H1 (cell line): ENCODE results near the gene PLGRKT. TPM values are rescaled to one million over a fixed set of nuclear protein-coding genes. Genes with fewer than 3 reads are reported as not detected.

Experiments used
- CHD2 ChIP-seq: IDR thresholded peaks from 2 replicates; pipeline ENCODE4 v1.6.1; 2012; ENCODE audit warnings: low read length, improper control_type of control experiment
- KDM1A ChIP-seq: fragments of 200-600, 300-600 bp; sonication (generic); IDR thresholded peaks from 2 replicates; pipeline ENCODE4 v1.7.1; 2016; ENCODE audit warnings: mild to moderate bottlenecking, low read length, borderline replicate concordance
- NANOG ChIP-seq: IDR thresholded peaks from 2 replicates; pipeline ENCODE4 v1.6.1; 2011; ENCODE audit warnings: low read length, low read depth, mild to moderate bottlenecking, inconsistent platforms; ENCODE audit not compliant: insufficient read depth, poor library complexity, severe bottlenecking
- SIX5 ChIP-seq: IDR thresholded peaks from 2 replicates; pipeline ENCODE4 v1.6.1; 2011; ENCODE audit warnings: mild to moderate bottlenecking, low read depth, low read length
- SRF ChIP-seq: IDR thresholded peaks from 2 replicates; pipeline ENCODE4 v1.6.1; 2011; ENCODE audit warnings: mild to moderate bottlenecking, low read depth, low read length, moderate library complexity
- TAF1 ChIP-seq: IDR thresholded peaks from 2 replicates; pipeline ENCODE4 v1.6.1; 2011; ENCODE audit warnings: mild to moderate bottlenecking, low read depth, low read length
- TAF7 ChIP-seq: optimal IDR thresholded peaks from 2 replicates; pipeline ENCODE3; 2011; ENCODE audit warnings: low read depth, mild to moderate bottlenecking, inconsistent platforms, low read length, moderate library complexity, borderline replicate concordance
- TBP ChIP-seq: IDR thresholded peaks from 2 replicates; pipeline ENCODE4 v1.6.1; 2011; ENCODE audit warnings: low read depth, low read length, improper control_type of control experiment
- polyA plus RNA-seq, 7 experiments: library from polyadenylated mRNA; depleted of rRNA in 3 of 7; stranded (reverse) in 5 of 7; unstranded in 2 of 7; fragments of >200 nt in 5 of 7; fragments of 200-250 nt in 2 of 7; gene quantifications; 1 replicate in 5 of 7; 2 replicates in 1 of 7; 4 replicates in 1 of 7; pipeline versions ENCODE4 v1.2.1 to v1.2.3, GENCODE V29; 2011 to 2013; ENCODE audit warnings: missing spikeins in 2 of 7, mixed read lengths in 2 of 7
- total RNA-seq: library from RNA; stranded (reverse); fragmentation: NEBNext Ultra II Directional; extraction: Animal tissue kit (Norgen Biotek cat#: 25700); gene quantifications from 2 replicates; pipeline ENCODE4 v1.2.1, GENCODE V29; 2021

The PLGRKT gene
- total and polyA plus RNA-seq, 2 of the 8 experiments (the other 6 are each of a cell fraction or from before 2014, with no cell fraction given) = 5.4 to 15.7 TPM

DNA sequence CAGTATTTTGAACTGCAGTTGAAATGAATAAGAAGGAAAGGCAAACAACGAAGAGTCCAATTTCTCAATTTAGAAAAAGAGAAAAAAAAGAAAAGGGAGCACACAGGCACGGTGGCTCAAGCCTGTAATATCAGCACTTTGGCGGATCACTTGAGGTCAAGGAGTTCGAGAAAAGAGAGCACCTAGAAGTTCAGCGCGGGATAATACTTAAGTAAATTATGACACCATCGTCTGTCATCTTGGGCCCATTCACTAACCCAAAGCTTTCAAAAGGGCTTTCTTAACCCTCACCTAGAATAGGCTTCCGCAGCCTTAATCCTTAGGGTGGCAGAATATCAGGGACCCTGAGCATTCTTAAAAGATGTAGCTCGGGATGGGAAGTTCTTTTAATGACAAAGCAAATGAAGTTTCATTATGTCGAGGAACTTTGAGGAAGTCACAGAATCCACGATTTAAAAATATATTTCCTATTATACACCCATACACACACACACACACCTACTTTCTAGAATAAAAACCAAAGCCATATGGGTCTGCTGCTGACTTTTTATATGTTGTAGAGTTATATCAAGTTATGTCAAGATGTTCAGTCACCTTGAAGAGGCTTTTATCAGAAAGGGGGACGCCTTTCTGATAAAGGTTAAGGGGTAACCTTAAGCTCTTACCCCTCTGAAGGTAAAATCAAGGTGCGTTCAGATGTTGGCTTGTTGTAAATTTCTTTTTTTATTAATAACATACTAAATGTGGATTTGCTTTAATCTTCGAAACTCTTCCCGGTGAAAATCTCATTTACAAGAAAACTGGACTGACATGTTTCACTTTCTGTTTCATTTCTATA, 12.0 kb upstream of the PLGRKT start (continued):
- no peak for TF ChIP-seq TAF1
- TF ChIP-seq CHD2 = no peak
- no peak for TF ChIP-seq NANOG
- TF ChIP-seq SIX5 = no peak
- TF ChIP-seq SRF = no peak
- TF ChIP-seq KDM1A = no peak
- no peak for TF ChIP-seq TBP
- no peak for TF ChIP-seq TAF7
